Mucosa of rectum (tissue), 2 donors: ENCODE measurements around the gene CHST9.

Source experiments
- H3K27ac ChIP-seq, 2 donors: one replicate each; pipeline ENCODE4 v1.7.0; 2013; ENCODE audit warnings: inconsistent platforms in 2 of 2, low read depth in 2 of 2, low read length in 2 of 2
- H3K27me3 ChIP-seq, 2 donors: one replicate each; pipeline ENCODE4 v1.7.0; 2013; ENCODE audit warnings: low read length in 2 of 2; ENCODE audit not compliant: control insufficient read depth in 2 of 2, insufficient read depth in 2 of 2
- H3K36me3 ChIP-seq, 2 donors: one replicate each; pipeline ENCODE4 v1.7.0; 2013; ENCODE audit warnings: low read length in 2 of 2; ENCODE audit not compliant: control insufficient read depth in 2 of 2, insufficient read depth in 2 of 2
- H3K4me1 ChIP-seq, 2 donors: one replicate each; pipeline ENCODE4 v1.7.0; 2013; ENCODE audit warnings: low read length in 2 of 2, mild to moderate bottlenecking in 1 of 2; ENCODE audit not compliant: control insufficient read depth in 2 of 2, insufficient read depth in 2 of 2
- H3K4me3 ChIP-seq, 2 donors: one replicate each; pipeline ENCODE4 v1.7.0; 2013; ENCODE audit warnings: low read length in 2 of 2
- H3K9ac ChIP-seq, 2 donors: one replicate each; pipeline ENCODE4 v1.7.0; 2013; ENCODE audit warnings: low read length in 2 of 2, low read depth in 1 of 2, mild to moderate bottlenecking in 1 of 2
- H3K9me3 ChIP-seq, 2 donors: one replicate each; pipeline ENCODE4 v1.7.0; 2013; ENCODE audit warnings: low read length in 2 of 2; ENCODE audit not compliant: control insufficient read depth in 2 of 2
- donor health status: healthy.
- donor health status: Normal muscosa, but diverticular disease.

CHST9 gene

GRCh38 chr18:27062802-27063201, 122.3 kb downstream of the CHST9 start:
- no peaks in the 10 kb centered on the region for H3K36me3 ChIP-seq
- no peaks in the 10 kb centered on the region for H3K4me1 ChIP-seq
- no peak overlapping the region for H3K27ac ChIP-seq
- H3K4me3 ChIP-seq, result no peak overlapping the region
- H3K9me3 ChIP-seq, result no peaks in the 10 kb centered on the region
- H3K9ac ChIP-seq, result no peak overlapping the region
- H3K27me3 ChIP-seq, result no peaks in the 10 kb centered on the region

GRCh38 chr18:27061488-27062095, 123.5 kb downstream of the CHST9 start:
- H3K27me3 ChIP-seq, result no peaks in the 10 kb centered on the region
- no peaks in the 10 kb centered on the region for H3K4me1 ChIP-seq
- no peaks in the 10 kb centered on the region for H3K36me3 ChIP-seq
- no peak overlapping the region for H3K27ac ChIP-seq
- H3K9ac ChIP-seq, result no peak overlapping the region
- H3K4me3 ChIP-seq, result no peak overlapping the region
- no peaks in the 10 kb centered on the region for H3K9me3 ChIP-seq

DNA sequence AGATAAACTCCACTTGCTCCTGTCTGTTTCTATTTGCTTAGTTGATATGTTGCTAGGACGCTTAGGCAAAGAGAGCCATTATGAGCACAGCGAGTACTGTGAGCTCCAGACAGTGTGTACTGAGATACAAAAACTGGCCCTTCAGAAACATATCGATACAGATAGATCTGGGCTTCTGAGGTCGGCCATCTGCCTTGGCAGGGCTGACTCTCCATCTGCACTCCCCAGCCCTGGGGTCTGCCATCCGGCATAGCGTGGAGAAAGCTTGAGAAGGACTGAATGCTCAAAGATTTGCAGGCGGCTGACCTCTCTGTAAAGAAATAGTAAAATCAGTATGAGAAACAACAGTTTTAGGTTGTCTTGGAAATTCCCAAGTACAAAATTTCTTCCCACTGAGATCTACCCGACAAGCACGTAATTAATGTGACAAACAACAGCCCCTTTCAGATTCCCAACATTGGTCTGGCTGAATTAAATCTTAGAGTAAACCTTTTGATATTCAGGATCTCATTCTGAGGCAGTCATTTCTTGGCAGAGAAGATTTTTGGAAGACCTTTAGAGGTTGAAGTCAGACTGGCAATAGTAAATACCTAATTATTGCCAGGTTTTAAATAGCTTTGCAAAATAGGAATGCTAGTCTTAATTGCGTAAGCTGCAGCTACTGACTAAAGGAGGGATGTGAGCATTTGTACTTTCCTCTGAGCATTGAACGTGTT, 127.4 kb downstream of the CHST9 start:
- H3K4me3 ChIP-seq, result no peak overlapping the region
- no peaks in the 10 kb centered on the region for H3K27me3 ChIP-seq
- no peaks in the 10 kb centered on the region for H3K4me1 ChIP-seq
- no peaks in the 10 kb centered on the region for H3K9me3 ChIP-seq
- H3K27ac ChIP-seq, result no peak overlapping the region
- H3K36me3 ChIP-seq, result no peaks in the 10 kb centered on the region
- H3K9ac ChIP-seq, result no peak overlapping the region

DNA sequence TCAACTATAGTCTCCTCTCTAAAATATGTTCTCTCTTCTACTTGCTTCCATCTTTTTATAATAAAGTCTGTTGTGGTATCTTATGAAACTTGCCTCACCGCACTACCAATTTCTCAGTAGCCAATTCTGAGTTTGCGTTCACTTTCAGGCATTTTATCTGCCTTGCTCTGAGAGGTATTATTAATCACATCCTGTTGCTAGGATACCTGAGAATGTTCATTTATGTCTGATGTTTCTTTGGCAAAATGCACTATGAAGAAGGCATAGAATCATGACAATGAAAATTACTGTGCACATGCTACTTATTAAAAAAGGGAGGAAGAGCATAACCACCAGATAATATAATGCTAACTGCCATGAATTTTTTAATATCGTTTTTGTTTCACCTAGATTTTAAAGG, 130.2 kb downstream of the CHST9 start:
- no peak overlapping the region for H3K4me3 ChIP-seq
- no peaks in the 10 kb centered on the region for H3K36me3 ChIP-seq
- H3K9me3 ChIP-seq, result no peaks in the 10 kb centered on the region
- no peaks in the 10 kb centered on the region for H3K27me3 ChIP-seq
- no peaks in the 10 kb centered on the region for H3K4me1 ChIP-seq
- H3K27ac ChIP-seq, result no peak overlapping the region
- no peak overlapping the region for H3K9ac ChIP-seq

GRCh38 chr18:27049969-27050368, 135.1 kb downstream of the CHST9 start:
- Histone ChIP-seq H3K4me1 (no peaks in the 10 kb centered on the region), H3K27me3 (no peaks in the 10 kb centered on the region), H3K4me3 (no peak overlapping the region), H3K9ac (no peak overlapping the region), H3K9me3 (no peaks in the 10 kb centered on the region), H3K36me3 (no peaks in the 10 kb centered on the region), H3K27ac (no peak overlapping the region)

GRCh38 chr18:27045342-27045741, 139.8 kb downstream of the CHST9 start:
- H3K4me1 ChIP-seq, result no peaks in the 10 kb centered on the region
- no peaks in the 10 kb centered on the region for H3K36me3 ChIP-seq
- no peaks in the 10 kb centered on the region for H3K9me3 ChIP-seq
- no peak overlapping the region for H3K9ac ChIP-seq
- no peak overlapping the region for H3K27ac ChIP-seq
- no peak overlapping the region for H3K4me3 ChIP-seq
- no peaks in the 10 kb centered on the region for H3K27me3 ChIP-seq

GRCh38 chr18:27042177-27042576, 142.9 kb downstream of the CHST9 start:
- H3K27ac ChIP-seq, result no peak overlapping the region

GRCh38 chr18:27040796-27041195, 144.3 kb downstream of the CHST9 start:
- H3K27ac ChIP-seq, result no peak overlapping the region
- H3K36me3 ChIP-seq, result no peaks in the 10 kb centered on the region
- H3K27me3 ChIP-seq, result no peaks in the 10 kb centered on the region

More at GRCh38 chr18:27042177-27042576, 142.9 kb downstream of the CHST9 start:
- Histone ChIP-seq H3K36me3 (no peaks in the 10 kb centered on the region), H3K9ac (no peak overlapping the region), H3K4me3 (no peak overlapping the region), H3K4me1 (no peaks in the 10 kb centered on the region), H3K27me3 (no peaks in the 10 kb centered on the region), H3K9me3 (no peaks in the 10 kb centered on the region)

DNA sequence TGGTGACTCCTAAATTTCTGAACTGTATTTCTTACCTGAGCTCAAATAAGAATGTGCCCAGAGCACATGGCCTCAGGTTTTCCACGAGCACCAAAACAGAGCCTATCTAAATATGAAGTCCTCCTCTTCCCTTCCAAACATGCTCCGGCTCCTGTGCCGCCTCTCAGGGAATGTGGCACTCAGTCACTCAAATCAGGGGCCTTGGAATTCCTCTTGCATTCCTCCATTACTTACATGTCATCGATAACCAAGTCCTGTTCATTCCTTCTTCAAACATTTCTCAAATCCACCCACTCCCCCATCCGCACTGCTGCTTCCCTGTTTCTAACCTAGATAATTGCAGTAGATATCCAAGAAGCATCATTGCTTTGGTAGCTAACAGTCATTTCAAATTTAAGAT, 151.4 kb downstream of the CHST9 start:
- Histone ChIP-seq H3K9me3 (no peaks in the 10 kb centered on the region), H3K9ac (no peak overlapping the region), H3K27me3 (no peaks in the 10 kb centered on the region), H3K27ac (no peak overlapping the region), H3K36me3 (no peaks in the 10 kb centered on the region), H3K4me1 (no peaks in the 10 kb centered on the region), H3K4me3 (no peak overlapping the region)

More at GRCh38 chr18:27040796-27041195, 144.3 kb downstream of the CHST9 start:
- Histone ChIP-seq H3K4me1 (no peaks in the 10 kb centered on the region), H3K9ac (no peak overlapping the region), H3K9me3 (no peaks in the 10 kb centered on the region), H3K4me3 (no peak overlapping the region)

DNA sequence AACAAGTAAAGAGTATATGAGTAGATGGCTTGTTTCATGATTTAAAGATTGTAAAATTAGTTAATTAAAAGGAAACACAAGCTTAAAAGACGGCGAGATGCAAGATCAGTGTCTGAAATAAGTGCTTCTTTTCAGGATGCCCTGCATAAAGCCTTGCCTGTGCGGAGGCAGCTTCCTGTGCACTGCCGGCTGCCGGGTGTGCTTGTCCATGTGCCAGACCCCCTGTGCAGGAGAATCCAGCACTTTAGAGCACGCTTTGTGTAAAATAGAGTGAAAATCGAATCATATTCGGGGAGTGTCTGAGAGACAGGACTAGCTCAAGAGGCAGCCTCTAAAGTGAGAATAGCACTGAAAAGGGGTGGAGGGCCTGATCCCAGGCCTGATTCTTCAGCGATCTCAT, 154.7 kb downstream of the CHST9 start:
- no peaks in the 10 kb centered on the region for H3K27me3 ChIP-seq
- no peak overlapping the region for H3K27ac ChIP-seq
- H3K4me3 ChIP-seq, result no peak overlapping the region

More for the DNA sequence above, 154.7 kb downstream of the CHST9 start:
- Histone ChIP-seq H3K36me3 (no peaks in the 10 kb centered on the region), H3K9me3 (no peaks in the 10 kb centered on the region), H3K4me1 (no peaks in the 10 kb centered on the region), H3K9ac (no peak overlapping the region)
